Measurements from ENCODE around the gene TMEM51. TPM values are rescaled to one million over a fixed set of nuclear protein-coding genes. Genes with fewer than 3 reads are reported as not detected.

TMEM51 gene
- total and polyA plus RNA-seq, 2 of the 13 experiments (the other 11 are each of a cell fraction or from before 2014, with no cell fraction given) = 12.2 to 22.3 TPM

DNA sequence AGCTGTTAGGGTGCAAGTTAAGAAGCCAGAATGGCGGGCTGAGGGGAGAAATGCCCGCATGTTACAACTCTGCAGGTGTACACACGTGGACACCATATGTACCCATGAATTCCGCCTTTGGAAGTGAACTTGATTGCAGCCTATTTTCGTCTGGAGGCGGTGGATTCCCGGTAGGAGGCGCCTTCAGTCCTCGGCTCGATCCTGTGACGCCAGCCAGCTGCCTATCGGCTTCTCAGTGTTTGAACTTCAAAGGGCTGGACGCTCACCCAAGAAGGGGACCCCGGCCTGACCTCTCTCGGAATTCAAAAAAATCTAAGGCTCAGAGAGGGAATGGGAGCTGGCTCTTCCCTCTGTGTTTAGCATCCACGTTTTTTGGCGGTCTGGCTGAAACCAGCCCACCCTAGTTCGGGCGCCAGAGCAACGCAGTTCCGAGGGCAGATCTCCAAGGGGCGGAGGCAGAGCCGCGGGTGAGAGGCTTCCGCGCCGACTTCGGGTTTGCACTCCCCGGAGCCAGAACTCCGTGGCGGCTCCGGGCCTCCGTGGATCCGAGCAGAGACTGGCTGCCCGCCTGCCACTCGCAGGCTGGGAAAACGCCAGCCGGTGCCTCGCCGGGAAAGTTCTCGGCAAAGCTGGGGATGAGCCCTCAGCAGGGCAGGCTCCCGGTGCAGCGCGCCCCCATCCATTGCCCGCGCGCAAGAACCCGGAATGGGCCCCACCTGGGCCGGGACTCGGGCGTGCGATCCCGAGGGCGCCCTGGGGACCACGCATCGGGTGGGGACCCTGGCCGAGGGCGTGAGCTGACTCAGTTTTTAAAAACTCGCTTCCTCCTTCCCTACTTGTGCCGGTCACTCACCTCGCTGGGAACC lies 996 bp upstream of the TMEM51 start (continued):
- TF ChIP-seq ZNF512 (CRISPR knock-in tag; IDR thresholded peaks at IDR 0.05) = no peak
- peak; percentile 42 for TF ChIP-seq ISL2 (CRISPR knock-in tag; IDR thresholded peaks at IDR 0.05)
- TF ChIP-seq ZNF383 (CRISPR knock-in tag; IDR thresholded peaks at IDR 0.05; ENCODE audit: borderline replicate concordance) = no peak
- no peak for TF ChIP-seq ZNF280B (CRISPR knock-in tag; IDR thresholded peaks at IDR 0.05; ENCODE audit: borderline replicate concordance)
- TF ChIP-seq, protein P1, sequence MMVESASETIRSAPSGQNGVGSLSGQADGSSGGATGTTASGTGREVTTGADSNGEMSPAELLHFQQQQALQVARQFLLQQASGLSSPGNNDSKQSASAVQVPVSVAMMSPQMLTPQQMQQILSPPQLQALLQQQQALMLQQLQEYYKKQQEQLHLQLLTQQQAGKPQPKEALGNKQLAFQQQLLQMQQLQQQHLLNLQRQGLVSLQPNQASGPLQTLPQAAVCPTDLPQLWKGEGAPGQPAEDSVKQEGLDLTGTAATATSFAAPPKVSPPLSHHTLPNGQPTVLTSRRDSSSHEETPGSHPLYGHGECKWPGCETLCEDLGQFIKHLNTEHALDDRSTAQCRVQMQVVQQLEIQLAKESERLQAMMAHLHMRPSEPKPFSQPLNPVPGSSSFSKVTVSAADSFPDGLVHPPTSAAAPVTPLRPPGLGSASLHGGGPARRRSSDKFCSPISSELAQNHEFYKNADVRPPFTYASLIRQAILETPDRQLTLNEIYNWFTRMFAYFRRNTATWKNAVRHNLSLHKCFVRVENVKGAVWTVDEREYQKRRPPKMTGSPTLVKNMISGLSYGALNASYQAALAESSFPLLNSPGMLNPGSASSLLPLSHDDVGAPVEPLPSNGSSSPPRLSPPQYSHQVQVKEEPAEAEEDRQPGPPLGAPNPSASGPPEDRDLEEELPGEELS (CRISPR knock-in tag; IDR thresholded peaks at IDR 0.05) = 0 out of 2 replicates have a peak, but pooled peaks have one; percentile 17
- no peak for TF ChIP-seq REPIN1 (CRISPR knock-in tag; IDR thresholded peaks at IDR 0.05; ENCODE audit: borderline replicate concordance, low read depth)
- TF ChIP-seq ELF1 (CRISPR knock-in tag; IDR thresholded peaks at IDR 0.05) = no peak
- TF ChIP-seq FOXA3 (CRISPR knock-in tag; IDR thresholded peaks at IDR 0.05) = peak; percentile 69
- no peak for TF ChIP-seq ZBTB39 (CRISPR knock-in tag; IDR thresholded peaks at IDR 0.05)
- TF ChIP-seq ZHX1 (CRISPR knock-in tag; IDR thresholded peaks at IDR 0.05; ENCODE audit: low read depth) = no peak
- peak; percentile 59 for TF ChIP-seq NR2F6 (IDR thresholded peaks at IDR 0.05)
- peak; percentile 55; the same call in 1 of the 2 replicates for TF ChIP-seq NR2F6 (CRISPR knock-in tag; IDR thresholded peaks at IDR 0.05)
- TF ChIP-seq ZNF230 (CRISPR knock-in tag; IDR thresholded peaks at IDR 0.05) = no peak
- no peak for TF ChIP-seq CEBPB (IDR thresholded peaks at IDR 0.05; ENCODE audit: borderline replicate concordance, low read depth, low read length)
- no peak for TF ChIP-seq ZNF879 (CRISPR knock-in tag; IDR thresholded peaks at IDR 0.05)
- TF ChIP-seq ONECUT2 (CRISPR knock-in tag; IDR thresholded peaks at IDR 0.05) = no peak
- TF ChIP-seq, protein P2, sequence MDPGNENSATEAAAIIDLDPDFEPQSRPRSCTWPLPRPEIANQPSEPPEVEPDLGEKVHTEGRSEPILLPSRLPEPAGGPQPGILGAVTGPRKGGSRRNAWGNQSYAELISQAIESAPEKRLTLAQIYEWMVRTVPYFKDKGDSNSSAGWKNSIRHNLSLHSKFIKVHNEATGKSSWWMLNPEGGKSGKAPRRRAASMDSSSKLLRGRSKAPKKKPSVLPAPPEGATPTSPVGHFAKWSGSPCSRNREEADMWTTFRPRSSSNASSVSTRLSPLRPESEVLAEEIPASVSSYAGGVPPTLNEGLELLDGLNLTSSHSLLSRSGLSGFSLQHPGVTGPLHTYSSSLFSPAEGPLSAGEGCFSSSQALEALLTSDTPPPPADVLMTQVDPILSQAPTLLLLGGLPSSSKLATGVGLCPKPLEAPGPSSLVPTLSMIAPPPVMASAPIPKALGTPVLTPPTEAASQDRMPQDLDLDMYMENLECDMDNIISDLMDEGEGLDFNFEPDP (CRISPR knock-in tag; conservative IDR thresholded peaks at IDR 0.05) = no peak
